ENCODE results near the gene MAN1C1.

GRCh38 chr1:25642574-25643108, 26.1 kb downstream of the MAN1C1 start:
- TF ChIP-seq EP300 (IDR thresholded peaks at IDR 0.05) (no peak), CTCF (IDR thresholded peaks at IDR 0.05) (no peak), POLR2A (IDR thresholded peaks at IDR 0.05) (no peak)
